Hepatic stellate cell (primary cell): ENCODE results near the gene NXPH3.

ENCODE experiments used
- DNase-seq: peaks from one replicate; pipeline ENCODE4 v3.0.0; 2011; ENCODE audit warnings: low spot score

Gene NXPH3

DNA sequence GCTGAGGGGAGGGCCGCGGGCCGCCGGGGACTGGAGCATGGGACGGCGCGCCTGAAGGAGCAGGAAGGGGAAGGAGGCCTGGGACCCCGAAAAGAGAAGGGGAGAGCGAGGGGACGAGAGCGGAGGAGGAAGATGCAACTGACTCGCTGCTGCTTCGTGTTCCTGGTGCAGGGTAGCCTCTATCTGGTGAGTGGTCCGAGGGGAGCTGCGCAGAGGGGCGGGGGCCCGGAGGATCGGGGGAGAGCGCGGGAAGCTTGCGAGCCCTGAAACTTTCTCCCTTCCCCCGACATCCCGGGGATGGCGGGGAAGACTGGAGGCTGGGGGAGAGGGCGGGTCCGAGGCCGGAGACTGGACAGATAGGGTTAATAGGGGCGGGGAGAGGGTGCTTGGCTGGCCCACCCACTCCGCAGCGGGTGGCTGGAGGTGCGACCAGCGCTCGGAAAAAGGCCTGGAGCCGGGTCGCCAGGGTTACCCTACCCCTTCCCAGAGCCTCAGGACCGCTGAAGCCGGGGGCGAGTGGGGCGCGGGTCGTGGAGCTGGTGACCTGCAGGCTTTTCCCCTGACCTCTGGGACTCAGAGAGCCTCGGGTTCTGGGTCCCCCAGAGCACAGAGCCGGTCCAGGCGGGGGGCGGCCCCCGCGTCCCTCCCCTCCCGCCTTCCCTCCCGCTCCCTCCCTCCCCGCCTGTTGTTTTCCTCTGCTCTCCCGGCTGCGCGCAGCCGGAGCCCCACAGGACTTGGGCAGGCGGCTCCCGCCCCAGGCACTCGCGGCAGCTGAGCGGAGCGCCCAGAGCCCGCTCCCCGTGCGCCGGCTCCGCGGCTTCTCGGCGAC lies 631 bp downstream of the NXPH3 start:
- DNase-seq: peak; percentile 77

DNA sequence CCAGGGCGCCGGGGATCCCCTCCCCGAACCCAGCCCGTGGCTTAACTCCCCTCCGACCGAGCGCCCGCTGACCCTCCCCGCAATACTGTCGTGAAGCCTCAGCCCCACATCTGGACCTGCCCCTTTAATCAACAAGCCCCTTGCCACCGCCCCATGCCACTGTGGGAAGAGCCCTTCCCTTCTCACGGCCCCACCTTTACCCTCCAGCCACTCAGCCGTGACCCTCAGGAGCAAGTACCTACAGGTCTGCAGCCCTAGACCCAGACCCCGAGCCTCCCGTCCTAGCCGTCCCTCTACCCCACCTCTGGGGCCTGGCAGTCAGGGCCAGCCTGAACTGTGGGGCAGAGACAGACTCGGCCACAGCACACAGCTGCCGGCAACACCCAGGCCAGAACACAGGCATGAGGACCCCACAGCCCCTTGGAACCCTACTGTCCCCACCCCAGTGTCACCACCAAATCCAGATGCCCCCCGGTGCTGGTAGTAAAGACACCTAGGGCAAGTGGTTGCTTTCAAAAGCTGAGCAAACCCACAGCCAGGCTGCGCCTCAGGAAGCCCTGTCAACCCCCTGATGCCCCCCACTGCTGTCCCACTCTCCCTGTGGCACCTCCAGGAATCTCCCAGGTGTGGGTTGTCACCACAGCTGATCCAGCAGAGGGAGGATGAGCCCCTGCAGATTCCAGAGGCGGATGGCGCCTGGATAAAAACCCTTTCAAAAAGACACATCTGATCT lies 1.4 kb downstream of the NXPH3 start:
- no peak for DNase-seq

DNA sequence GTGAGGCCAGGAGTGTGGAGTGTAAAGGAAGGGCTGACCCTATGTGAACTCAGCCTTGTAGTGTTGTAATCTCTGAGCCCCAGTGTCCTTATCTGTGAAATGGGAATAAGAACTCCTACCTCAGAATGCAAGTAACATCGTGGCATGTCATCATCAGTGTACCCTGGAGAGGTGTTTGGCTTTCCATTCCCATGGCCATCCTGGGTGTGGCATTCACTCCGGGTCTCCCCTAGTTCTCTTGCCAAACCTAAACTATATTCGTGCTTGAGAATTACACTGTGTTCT lies 1.9 kb downstream of the NXPH3 start:
- DNase-seq: no peak

DNA sequence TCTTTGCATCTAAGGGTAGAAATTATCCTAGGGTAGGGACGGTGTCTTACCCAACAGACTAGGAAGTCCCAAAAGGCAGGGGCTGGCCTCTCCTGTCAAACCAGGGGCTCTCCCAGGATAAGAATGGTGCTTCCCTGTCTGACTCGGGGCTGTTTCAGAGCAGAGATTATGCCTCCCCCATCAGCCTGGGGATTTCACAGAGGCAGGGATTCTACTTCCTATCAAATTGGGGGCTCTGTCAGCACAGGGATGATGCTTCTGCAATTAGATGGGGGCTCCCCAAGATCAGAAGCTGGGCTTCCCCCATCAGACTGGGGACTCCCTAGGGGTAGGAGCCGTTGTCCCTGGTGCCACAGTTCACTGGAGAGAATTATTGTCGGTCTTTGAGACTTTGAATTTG lies 2.3 kb downstream of the NXPH3 start:
- DNase-seq: no peak

DNA sequence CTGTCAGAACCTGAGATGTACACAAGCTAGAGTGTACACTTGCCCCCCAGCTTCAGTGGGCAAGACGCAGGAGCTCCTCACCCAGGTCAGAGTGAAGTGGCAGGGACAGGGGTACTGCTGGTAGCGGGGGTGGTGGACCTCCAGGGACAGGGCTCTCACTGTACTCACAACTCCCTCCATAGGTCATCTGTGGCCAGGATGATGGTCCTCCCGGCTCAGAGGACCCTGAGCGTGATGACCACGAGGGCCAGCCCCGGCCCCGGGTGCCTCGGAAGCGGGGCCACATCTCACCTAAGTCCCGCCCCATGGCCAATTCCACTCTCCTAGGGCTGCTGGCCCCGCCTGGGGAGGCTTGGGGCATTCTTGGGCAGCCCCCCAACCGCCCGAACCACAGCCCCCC lies 2.7 kb downstream of the NXPH3 start:
- no peak for DNase-seq

DNA sequence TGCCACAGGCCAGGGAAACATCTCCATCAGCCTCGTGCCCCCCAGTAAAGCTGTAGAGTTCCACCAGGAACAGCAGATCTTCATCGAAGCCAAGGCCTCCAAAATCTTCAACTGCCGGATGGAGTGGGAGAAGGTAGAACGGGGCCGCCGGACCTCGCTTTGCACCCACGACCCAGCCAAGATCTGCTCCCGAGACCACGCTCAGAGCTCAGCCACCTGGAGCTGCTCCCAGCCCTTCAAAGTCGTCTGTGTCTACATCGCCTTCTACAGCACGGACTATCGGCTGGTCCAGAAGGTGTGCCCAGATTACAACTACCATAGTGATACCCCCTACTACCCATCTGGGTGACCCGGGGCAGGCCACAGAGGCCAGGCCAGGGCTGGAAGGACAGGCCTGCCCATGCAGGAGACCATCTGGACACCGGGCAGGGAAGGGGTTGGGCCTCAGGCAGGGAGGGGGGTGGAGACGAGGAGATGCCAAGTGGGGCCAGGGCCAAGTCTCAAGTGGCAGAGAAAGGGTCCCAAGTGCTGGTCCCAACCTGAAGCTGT lies 3.4 kb downstream of the NXPH3 start:
- no peak for DNase-seq

DNA sequence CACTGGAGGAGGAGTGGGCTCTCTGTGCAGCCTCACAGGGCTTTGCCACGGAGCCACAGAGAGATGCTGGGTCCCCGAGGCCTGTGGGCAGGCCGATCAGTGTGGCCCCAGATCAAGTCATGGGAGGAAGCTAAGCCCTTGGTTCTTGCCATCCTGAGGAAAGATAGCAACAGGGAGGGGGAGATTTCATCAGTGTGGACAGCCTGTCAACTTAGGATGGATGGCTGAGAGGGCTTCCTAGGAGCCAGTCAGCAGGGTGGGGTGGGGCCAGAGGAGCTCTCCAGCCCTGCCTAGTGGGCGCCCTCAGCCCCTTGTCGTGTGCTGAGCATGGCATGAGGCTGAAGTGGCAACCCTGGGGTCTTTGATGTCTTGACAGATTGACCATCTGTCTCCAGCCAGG lies 3.9 kb downstream of the NXPH3 start:
- DNase-seq: no peak

DNA sequence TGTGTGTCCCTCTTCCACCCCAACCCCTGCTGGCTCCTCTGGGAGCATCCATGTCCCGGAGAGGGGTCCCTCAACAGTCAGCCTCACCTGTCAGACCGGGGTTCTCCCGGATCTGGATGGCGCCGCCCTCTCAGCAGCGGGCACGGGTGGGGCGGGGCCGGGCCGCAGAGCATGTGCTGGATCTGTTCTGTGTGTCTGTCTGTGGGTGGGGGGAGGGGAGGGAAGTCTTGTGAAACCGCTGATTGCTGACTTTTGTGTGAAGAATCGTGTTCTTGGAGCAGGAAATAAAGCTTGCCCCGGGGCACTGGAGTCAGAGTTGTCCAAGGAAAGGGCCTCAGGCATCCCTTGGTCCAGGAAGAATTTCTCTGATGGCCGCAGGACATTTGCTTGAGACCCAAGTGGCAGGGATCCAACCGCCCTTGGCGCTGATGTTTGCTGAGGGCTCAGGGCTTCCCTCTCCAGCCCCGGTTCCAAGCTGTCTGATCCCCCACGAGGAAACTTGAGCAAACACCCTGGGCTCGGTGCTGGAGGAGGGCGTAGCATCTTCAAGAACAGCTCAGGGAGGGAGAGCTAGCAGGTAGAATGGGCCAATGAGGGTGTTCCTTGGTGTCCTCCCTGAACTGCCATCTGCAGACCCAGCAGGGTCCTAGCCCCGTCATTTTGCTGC lies 4.5 kb downstream of the NXPH3 start:
- no peak for DNase-seq

DNA sequence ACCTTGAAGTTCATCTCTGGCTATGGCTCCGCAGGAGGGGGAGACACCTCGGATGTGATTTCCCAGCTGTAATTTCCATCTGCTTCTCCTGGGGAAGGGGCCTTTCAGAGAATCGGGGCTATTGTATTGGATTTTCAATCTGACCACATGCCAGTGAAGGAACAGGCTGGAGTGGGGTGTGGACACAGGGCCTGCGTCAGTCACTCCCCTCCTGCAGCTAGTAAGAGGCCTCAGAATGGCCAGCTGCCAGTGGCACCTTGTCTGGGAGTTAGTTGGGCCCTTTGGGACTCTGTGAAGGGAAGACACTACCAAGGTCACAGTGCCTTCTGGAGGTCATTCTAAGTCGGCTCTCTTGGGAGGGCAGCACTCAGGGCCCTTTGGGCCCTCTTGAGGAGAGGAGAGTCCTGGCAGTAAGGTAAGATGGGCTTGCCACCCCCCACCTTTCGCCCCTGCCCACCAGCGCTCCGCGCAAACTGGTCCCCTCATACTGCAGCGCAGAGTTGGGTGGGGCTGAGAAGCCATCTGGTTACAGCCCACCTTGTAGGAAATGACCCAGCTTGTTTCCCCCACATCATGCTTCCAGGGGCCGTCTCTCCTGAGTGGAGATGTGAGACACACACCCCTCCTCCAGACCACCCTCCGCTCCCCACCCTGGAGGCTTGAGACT lies 5.4 kb downstream of the NXPH3 start:
- DNase-seq: no peak

DNA sequence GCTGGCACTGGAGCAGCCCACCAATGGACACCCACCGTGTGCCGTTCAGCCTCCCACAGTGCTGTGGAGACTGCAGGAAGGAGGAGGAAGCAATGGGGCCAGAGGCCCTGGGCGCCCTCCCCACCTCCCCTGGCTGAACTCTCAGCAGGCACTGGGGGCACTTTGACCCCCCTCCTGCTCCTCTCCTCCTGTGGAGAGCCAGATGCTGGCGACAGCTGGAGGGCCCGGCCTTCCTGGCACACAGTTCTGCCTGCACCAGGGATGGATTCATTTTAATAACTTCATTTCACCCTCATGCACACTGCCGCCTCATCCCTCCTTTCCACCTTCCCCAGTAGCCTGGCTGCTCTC lies 6.0 kb downstream of the NXPH3 start:
- DNase-seq: no peak

DNA sequence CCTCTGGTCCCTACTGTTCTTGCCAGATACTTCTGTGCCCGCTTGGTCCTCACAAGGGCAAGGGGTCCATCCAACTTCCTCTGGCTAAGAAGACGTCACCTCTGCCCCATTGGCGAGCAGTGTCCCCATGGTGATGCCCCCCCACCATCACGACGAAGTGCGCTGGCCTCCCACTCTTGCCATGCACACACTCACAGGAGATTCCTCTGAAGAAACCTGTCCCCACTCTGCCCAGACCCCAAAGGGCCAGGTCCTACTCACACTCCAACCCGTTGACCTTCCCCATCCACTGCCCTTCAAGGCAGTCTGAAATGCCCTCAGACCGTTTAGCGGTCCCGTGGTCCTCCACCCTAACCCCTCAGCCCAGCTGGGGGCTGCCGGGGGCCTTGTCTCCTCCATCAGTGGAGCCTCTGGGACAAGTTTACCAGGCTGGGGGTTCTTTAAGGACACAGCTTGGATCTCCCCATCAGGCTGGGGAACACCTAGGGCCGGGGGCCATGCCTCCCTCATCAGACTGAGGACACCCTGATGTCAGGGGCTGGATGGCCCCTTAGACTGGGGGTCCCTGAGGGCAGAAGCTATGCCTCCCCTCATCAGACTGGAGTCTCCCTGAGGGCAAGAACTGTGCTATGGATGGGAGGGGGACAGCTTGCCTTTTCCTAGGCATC lies 6.5 kb downstream of the NXPH3 start:
- DNase-seq: no peak

DNA sequence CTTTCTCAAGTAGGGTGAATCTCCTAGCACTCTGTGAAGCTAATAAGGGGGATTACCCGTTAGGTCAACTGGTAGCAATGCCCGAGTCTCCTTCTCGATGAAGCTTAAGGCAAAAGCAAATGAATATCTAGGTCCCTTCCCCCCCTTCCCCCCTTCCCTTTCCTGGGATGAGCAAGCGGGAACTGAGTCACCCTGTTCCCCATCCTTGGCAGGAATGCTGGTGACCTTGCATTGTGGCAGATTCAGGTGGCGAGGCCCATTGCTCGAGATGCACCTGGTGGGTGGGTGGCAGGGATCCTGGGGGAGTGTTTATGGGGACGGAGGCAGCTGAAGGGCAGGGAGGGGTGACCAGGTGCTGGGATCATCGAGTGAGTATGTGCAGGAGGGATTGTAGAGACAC lies 7.1 kb downstream of the NXPH3 start:
- no peak for DNase-seq

DNA sequence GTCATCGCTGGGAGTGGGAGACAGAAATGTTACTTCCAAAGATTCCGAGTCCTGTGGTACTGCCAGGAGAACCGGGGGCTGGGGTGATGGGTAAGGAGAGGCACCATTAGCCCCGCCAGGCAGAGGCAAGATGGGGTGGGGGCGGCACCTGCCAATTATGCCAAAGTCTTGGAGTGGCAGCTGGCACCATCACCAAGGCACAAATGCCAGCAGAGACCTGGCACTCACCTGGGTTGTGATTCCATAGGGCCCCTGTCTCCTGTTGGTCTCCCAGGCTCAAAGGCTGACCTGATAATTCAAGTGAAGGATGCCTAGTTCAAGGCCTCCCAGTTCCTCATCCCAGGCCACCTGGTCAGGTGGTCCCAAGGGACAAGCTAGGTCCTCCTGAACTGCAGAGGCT lies 7.6 kb downstream of the NXPH3 start:
- no peak for DNase-seq

DNA sequence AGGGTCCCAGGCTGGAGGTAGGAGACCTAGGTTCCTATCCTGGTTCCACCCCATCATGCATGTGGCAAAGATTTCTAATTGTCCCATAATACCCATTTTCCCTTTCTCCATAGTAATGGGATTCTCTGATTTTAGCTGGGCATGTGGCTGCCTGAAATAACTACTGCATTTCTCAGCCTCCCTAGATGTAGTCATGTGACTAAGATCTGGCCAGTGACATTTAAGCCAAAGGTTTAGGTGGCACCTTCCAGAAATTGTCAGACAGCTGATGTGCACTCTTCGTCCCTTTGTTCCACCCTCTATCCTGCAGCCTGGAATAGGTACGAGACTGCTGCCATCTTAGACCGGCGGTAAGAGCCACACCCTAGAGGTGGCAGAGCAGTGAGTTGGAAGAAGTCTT lies 8.2 kb downstream of the NXPH3 start:
- DNase-seq: no peak

DNA sequence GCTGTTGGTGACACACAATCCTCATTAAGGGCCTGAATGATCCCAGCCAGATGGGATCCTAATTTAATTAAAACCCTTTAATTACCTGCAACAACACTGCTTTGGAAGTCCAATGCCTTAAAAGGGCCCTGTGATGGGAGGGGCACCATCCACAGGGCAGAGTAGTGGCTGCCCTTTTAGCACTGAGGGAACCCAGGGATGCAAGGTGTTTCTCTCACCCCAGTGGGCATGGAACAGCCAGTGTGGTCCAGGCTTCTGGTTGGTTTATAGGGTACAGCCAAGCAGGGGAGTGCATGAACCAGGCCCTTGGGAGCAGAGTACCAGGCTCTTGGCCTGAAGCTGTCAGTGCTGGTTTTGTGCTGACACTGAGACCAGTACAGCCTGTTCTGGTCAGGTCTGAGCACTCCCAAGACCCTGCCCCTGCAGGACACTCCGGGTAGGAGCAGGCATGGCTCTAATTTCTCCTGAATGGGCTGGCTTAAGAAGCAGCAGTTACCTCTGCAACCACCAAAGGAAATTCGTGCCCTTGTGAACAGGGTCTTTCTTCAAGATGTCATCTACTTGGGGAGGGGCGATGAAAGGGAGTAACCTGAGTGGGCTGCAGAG lies 9.9 kb downstream of the NXPH3 start:
- no peak for DNase-seq

DNA sequence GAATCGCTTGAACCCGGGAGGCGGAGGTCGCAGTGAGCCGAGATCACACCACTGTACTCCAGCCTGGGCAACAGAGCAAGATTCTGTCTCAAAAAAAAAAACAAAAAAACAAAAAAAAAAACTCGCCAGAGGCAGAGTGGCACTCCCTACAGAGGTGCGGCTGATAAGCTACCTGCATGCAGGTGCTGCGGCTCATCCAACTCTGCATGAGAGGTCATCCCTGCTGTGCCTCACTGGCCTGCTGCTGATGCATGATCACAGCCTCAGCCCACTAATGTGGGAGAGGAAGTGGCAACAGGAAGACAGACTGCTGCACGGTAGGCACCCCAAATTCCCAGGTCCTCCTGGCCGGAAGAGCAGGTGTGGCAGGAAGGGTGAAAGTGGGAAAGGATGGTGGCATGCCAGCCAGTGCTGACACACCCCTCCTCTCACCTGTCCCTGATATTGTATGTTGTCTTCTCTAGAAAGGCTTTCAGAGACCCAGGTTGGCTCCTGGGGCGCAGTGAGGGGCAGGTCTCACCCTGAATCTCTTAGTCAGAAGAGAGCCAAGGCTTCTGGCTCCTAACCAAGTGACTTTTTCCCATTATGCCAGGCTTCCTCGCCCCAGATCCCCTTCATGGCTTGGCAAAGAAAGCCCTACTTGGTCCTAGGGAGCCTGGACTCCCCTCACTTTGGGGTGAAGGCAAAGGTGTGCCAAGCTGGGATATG lies 11.8 kb downstream of the NXPH3 start:
- no peak for DNase-seq

DNA sequence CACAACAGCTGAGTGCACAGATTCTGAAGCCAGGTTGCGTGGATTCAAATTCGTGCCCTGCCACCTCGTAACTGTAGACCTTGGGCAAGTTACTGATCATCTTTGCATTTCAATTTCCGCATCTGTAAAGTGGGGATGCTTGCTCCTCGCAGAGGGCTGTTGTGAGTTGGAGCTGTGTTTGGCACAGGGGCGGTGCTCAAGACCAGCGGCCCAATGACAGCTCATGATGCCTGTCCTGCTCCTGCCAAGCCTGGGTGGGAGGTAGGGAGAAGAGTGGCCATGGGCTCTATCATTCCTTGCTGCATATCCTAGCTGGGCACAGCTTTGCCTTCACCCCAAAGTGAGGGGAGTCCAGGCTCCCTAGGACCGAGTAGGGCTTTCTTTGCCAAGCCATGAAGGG lies 12.6 kb downstream of the NXPH3 start:
- DNase-seq: no peak

DNA sequence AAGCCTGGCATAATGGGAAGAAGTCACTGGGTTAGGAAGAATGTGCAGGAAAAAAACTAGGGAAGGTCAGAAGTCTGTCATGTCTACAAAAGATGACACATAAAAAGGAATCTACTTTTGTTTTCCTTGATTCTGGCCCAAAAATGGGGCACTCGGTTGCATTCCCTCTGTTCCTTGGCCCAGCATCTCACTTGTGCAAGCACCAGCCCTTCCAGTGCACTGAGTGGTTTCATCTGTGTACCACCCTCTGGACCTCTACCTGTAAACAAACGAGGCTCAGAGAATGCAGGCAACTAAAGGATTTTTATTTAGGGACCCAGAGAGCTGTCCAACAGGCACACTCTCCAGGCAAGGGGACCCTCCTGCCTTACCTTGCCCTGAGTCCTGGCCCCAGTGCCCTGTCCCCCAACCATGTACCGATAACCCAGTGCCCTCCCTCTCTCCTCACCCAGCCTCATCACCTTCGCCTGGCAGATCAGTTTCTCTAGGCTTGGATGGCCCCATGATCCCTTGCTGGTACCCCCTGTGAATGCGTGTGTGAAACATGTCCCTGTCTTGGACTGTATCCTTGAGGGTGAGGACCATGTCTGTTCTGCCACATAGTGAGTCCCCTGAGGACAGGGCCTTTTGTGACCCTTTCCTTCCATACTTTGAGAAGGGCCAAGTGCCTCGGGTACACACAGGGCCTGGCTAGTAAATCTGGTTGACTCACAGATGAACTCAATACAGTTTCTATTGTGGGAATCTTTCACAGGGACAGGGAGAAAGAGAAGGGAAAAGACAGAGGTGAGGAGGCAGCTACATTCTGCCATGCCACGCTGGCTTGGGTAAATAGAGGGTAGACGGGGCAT lies 13.3 kb downstream of the NXPH3 start:
- DNase-seq: peak; percentile 78

DNA sequence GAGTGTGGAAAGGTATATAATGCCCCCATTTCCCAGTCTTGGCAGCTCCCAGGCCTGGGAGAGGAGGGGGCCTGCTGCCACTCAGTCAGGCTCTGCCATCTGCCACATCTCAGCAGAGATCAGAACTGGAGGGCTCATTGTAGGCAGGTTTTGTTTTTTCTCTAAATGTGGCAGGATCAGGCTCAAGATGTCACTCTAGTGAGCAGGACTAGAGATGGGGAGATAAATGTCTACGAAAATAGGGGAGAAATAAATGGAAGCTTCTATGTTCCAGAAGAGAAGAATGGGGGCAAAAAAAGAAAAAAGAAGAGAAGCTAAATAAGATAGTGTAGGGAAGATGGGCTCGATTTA lies 13.9 kb downstream of the NXPH3 start:
- no peak for DNase-seq

DNA sequence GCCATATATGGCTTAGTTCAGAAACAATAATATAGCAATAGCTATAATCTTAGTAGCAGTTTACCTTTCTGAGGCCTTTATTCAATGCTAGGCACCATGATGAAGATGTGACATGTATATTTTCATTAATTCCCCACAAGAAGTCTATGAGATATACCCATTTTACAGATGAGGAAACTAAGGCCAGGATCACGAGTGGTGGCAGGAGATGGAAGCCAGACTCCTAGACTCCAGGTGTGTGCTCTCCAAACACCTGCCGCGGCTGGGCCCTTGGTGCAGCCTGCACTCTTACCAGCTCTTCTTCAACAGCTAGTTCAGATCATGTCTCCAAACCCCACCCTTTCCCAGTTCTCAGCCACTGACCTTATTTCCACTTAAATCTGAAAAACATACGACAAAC lies 15.2 kb downstream of the NXPH3 start:
- no peak for DNase-seq
